Muscle layer of colon (tissue), 2 donors: ENCODE results near the gene RAD9A.
A peak's percentile ranks its signal among the peaks of the same experiment; 100 is the strongest.

Source experiments
- H3K27ac ChIP-seq: one replicate; pipeline ENCODE4 v1.7.0; 2013; ENCODE audit warnings: low read depth, mild to moderate bottlenecking, low read length, moderate library complexity
- H3K27me3 ChIP-seq, 2 donors: one replicate each; pipeline ENCODE4 v1.7.0; 2013; ENCODE audit warnings: low read length in 2 of 2, mild to moderate bottlenecking in 2 of 2; ENCODE audit not compliant: insufficient read depth in 2 of 2, control insufficient read depth in 1 of 2
- H3K36me3 ChIP-seq: one replicate; pipeline ENCODE4 v1.7.0; 2013; ENCODE audit warnings: mild to moderate bottlenecking, low read length; ENCODE audit not compliant: insufficient read depth
- H3K4me1 ChIP-seq: one replicate; pipeline ENCODE4 v1.7.0; 2013; ENCODE audit warnings: mild to moderate bottlenecking, low read length; ENCODE audit not compliant: insufficient read depth
- H3K4me3 ChIP-seq, 2 donors: one replicate each; pipeline ENCODE4 v1.7.0; 2013; ENCODE audit warnings: low read length in 2 of 2, low read depth in 1 of 2, mild to moderate bottlenecking in 1 of 2, moderate library complexity in 1 of 2
- H3K9ac ChIP-seq: one replicate; pipeline ENCODE4 v1.7.0; 2013; ENCODE audit warnings: low read length
- H3K9me3 ChIP-seq: one replicate; pipeline ENCODE4 v1.7.0; 2013; ENCODE audit warnings: mild to moderate bottlenecking, low read length
- donor health status: abdominal sarcoma.
- donor health status: Adenocarcinoma of cecum.

RAD9A gene

DNA sequence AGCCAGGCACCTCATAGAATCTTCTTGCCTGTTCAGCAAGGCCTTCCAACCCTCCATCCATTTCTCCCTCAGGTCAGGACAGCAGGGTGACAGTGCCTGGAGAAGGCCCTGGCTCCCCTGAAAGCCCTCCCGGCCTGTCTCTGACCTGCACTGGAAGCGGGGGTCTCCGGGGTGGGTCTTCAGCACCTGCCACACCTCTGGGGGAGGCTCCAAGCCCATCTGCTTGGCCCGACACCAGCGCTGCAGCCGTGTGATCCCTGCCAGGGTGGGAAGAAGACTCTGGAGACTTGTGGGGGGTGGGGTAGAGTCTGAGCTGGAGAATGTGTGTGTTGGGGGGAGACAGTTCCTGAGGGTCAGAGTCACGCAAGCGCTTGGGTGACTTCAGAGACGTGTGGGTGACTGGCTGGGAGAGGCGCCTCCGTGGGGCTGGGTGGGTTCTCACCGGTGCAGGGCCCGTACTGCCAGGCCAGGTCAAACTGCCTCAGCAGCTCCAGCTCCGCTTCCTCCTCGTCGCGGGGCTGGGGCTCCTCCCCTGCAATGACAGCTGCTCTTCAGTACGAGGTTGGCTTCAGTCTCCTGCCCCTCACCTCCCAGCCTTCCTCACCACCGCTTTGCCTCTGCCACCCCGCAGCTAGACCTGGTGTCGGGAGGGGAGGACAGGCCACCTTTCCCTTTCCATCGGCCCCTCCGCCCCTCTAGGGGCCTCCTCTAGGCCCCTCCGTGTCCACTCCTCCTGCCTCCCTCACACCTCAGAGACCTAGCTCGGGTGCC is 39.1 kb upstream of the RAD9A start:
- peak overlapping the region; percentile 83 for H3K9ac ChIP-seq
- H3K27ac ChIP-seq = peak overlapping the region; percentile 98
- H3K36me3 ChIP-seq = no peaks in the 10 kb centered on the region
- no peaks in the 10 kb centered on the region for H3K27me3 ChIP-seq
- peaks cover 52% of the 10 kb centered on the region for H3K4me1 ChIP-seq
- H3K4me3 ChIP-seq = peak overlapping the region; percentile 89 to 93
- H3K9me3 ChIP-seq = no peaks in the 10 kb centered on the region

GRCh38 chr11:67353317-67354074 is 38.3 kb upstream of the RAD9A start, which contains the start of gene POLD4:
TSS of gene POLD4 (minus strand) at chr11:67353546. CDS start at chr11:67353399, 147 bp downstream.
- H3K36me3 ChIP-seq = no peaks in the 10 kb centered on the region
- H3K9me3 ChIP-seq = no peaks in the 10 kb centered on the region
- no peaks in the 10 kb centered on the region for H3K27me3 ChIP-seq
- peak within 1 kb of the TSS; percentile 89 to 93 for H3K4me3 ChIP-seq
- H3K4me1 ChIP-seq = peaks cover 58% of the 10 kb centered on the region
- H3K27ac ChIP-seq = peak within 1 kb of the TSS; percentile 98
- H3K9ac ChIP-seq = peak within 1 kb of the TSS; percentile 83

GRCh38 chr11:67354075-67355022 is 37.4 kb upstream of the RAD9A start:
- Histone ChIP-seq H3K9me3 (no peaks in the 10 kb centered on the region), H3K36me3 (no peaks in the 10 kb centered on the region), H3K4me3 (peak overlapping the region; percentile 18 to 89), H3K27ac (peak overlapping the region; percentile 98), H3K27me3 (no peaks in the 10 kb centered on the region), H3K9ac (peak overlapping the region; percentile 69), H3K4me1 (peaks cover 58% of the 10 kb centered on the region)

GRCh38 chr11:67355023-67355793 is 36.6 kb upstream of the RAD9A start:
- Histone ChIP-seq H3K27ac (peak overlapping the region; percentile 16), H3K36me3 (no peaks in the 10 kb centered on the region), H3K9me3 (no peaks in the 10 kb centered on the region), H3K9ac (no peak overlapping the region), H3K27me3 (no peaks in the 10 kb centered on the region), H3K4me1 (peaks cover 58% of the 10 kb centered on the region), H3K4me3 (no peak overlapping the region)

DNA sequence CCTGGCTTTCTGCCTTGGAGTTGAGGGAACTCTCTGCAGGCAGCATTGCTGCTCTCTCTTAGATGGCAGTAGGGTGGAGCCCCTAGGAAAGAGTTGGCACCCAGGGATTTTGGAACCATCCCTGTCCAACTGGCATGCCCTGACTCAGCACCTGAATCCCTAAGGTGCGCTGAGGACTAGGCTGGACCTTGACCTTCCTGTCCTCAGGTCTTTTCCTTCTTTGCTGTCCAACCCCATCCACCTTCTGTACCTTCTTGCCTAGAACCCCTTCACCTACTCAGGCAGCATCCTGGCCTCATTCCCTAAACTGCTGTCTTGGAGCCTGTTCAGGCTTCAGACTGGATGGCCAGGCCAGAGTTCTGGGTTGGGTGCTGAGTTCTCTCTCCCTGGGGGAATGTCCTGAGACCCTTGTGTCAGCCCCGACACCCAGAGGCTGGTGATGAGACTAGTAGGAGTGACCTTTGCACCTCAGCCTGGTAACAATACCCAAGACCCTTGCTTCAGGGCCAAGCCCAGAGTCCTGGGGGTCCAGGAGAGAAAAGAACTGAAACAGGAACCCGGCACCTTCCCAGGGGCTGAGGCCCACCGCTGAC is 35.9 kb upstream of the RAD9A start:
- no peaks in the 10 kb centered on the region for H3K27me3 ChIP-seq
- no peaks in the 10 kb centered on the region for H3K9me3 ChIP-seq
- H3K4me3 ChIP-seq = no peak overlapping the region
- H3K27ac ChIP-seq = peak overlapping the region; percentile 16
- H3K4me1 ChIP-seq = peaks cover 58% of the 10 kb centered on the region
- H3K9ac ChIP-seq = no peak overlapping the region
- H3K36me3 ChIP-seq = no peaks in the 10 kb centered on the region

DNA sequence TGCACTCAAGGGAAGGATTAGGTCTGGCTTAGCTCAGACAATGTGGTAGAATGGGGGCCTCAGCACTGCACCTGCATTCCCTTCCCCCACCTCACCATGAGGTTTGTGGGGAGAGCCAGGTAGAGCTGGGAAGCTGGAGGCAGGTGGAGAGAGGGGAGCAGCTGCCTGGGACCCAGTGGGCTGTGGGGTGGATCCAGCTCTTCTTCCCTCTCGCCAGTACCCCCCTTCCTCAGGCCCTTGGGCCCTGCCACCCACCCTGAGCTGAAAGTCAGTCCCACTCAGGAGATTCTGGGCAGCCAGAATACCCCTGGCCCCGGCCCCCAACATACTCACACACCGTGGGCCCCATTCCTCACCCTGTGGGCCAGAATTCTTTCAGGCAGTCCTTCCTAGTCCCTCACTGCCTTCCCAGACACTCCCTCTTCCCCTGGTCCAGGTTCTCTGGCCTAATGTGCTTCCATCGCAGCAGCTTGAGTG is 35.4 kb upstream of the RAD9A start:
- Histone ChIP-seq H3K9me3 (no peaks in the 10 kb centered on the region), H3K27ac (peak overlapping the region; percentile 16), H3K4me1 (peaks cover 56% of the 10 kb centered on the region), H3K27me3 (no peaks in the 10 kb centered on the region), H3K36me3 (no peaks in the 10 kb centered on the region), H3K9ac (no peak overlapping the region), H3K4me3 (no peak overlapping the region)

- Histone ChIP-seq H3K4me3 (no peak overlapping the region), H3K4me1 (peaks cover 52% of the 10 kb centered on the region), H3K27ac (no peak overlapping the region), H3K36me3 (no peaks in the 10 kb centered on the region), H3K9me3 (no peaks in the 10 kb centered on the region), H3K27me3 (no peaks in the 10 kb centered on the region), H3K9ac (peak overlapping the region; percentile 12)
Measured at GRCh38 chr11:67356864-67357561, 34.8 kb upstream of the RAD9A start.

DNA sequence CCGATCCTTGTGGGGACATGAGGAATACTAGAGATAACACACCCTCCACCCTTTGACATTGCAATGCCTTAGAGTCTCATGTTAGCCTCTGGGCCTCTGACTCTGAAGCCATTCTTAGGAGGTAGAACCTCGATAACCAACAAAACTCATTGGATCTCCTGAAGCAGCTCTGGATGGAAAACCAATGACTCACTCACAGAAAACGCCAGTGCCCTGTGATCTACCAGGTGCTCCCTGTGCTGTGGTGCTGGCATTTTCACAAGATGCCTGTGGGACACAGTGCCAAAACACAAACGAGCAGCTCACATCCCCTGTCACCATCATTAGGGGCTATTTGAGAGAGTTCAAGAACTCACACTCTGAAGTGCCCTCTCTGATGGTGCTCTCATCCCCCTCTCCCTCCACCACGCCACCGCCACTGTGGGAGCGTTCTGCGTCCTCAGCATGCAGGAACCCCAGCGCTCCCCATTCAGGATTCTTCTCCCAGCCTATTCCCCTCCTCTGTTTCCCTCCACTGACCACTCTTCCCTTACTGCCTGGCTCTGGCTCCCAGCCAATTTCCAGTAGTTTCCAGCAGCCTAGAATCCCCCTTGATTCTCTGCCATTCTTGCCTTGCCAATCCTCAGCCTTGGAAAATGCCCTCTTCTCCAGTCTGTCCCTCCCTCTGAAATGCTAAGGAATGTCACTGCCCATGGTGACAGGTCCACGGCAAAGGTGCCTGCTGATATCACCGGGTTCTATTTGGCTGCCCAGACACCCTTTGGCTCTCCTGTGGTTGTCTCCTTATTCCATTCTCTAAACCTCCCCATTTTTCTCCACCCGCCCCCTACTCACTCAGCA is 33.7 kb upstream of the RAD9A start:
- no peak overlapping the region for H3K27ac ChIP-seq
- no peak overlapping the region for H3K4me3 ChIP-seq
- H3K27me3 ChIP-seq = no peaks in the 10 kb centered on the region
- no peak overlapping the region for H3K9ac ChIP-seq
- H3K36me3 ChIP-seq = no peaks in the 10 kb centered on the region
- no peaks in the 10 kb centered on the region for H3K9me3 ChIP-seq
- H3K4me1 ChIP-seq = peaks cover 44% of the 10 kb centered on the region

- Histone ChIP-seq H3K4me1 (peaks cover 45% of the 10 kb centered on the region), H3K27me3 (no peaks in the 10 kb centered on the region), H3K27ac (no peak overlapping the region), H3K9ac (no peak overlapping the region), H3K4me3 (no peak overlapping the region), H3K9me3 (no peaks in the 10 kb centered on the region), H3K36me3 (no peaks in the 10 kb centered on the region)
Measured at GRCh38 chr11:67364169-67364568, 27.6 kb upstream of the RAD9A start.
